Common myeloid progenitor, CD34-positive (primary cell): ENCODE measurements around the gene ZNRF4.

Source experiments
- CTCF ChIA-PET: fragments of 350-600 bp; sonication (Branson Sonifier 250); formaldehyde crosslinking; loops from one replicate; lab custom pipeline; 2021; ENCODE audit warnings: antibody characterized with exemption; lab: Charles Lee
- POLR2A ChIA-PET: fragments of 350-600 bp; sonication (Branson Sonifier 250); formaldehyde crosslinking; loops from one replicate; lab custom pipeline; 2021; ENCODE audit warnings: antibody characterized with exemption; lab: Charles Lee
- DNase-seq, 3 donors: peaks; one replicate each; pipeline versions ENCODE4 v3.0.0 to v3.0.0-alpha.2; 2013
- H3K27ac ChIP-seq, 2 experiments: 1 replicate in 1 of 2; 2 replicates in 1 of 2; pipeline ENCODE4 v1.7.0; 2013; ENCODE audit warnings: inconsistent platforms in 2 of 2, low read length in 2 of 2, mild to moderate bottlenecking in 2 of 2, low read depth in 1 of 2, moderate library complexity in 1 of 2; ENCODE audit not compliant: severe bottlenecking in 2 of 2, insufficient read depth in 1 of 2, poor library complexity in 1 of 2
- H3K27me3 ChIP-seq, 5 experiments: replicated peaks in 2 of 5; 1 replicate in 3 of 5; 2 replicates in 2 of 5; pipeline versions ENCODE4 v1.6.1 to v1.7.0; 2013; ENCODE audit warnings: low read length in 4 of 5, mild to moderate bottlenecking in 2 of 5, moderate library complexity in 2 of 5, inconsistent platforms in 1 of 5; ENCODE audit not compliant: insufficient read depth in 5 of 5, control insufficient read depth in 4 of 5
- H3K36me3 ChIP-seq, 4 experiments: 1 replicate in 2 of 4; 2 replicates in 2 of 4; pipeline versions ENCODE4 v1.6.1 to v1.7.0; 2013; ENCODE audit warnings: low read length in 3 of 4, control low read depth in 1 of 4, mild to moderate bottlenecking in 1 of 4; ENCODE audit not compliant: control insufficient read depth in 4 of 4, insufficient read depth in 4 of 4
- H3K4me1 ChIP-seq, 4 experiments: 1 replicate in 3 of 4; 2 replicates in 1 of 4; pipeline versions ENCODE4 v1.6.1 to v1.7.1; 2013; ENCODE audit warnings: low read length in 3 of 4, mild to moderate bottlenecking in 3 of 4, control low read depth in 1 of 4, inconsistent platforms in 1 of 4, moderate library complexity in 1 of 4; ENCODE audit not compliant: control insufficient read depth in 4 of 4, insufficient read depth in 4 of 4; ENCODE audit errors: control extremely low read depth in 1 of 4
- H3K4me3 ChIP-seq, 7 experiments: 1 replicate in 4 of 7; 2 replicates in 3 of 7; pipeline versions ENCODE4 v1.5.1 to v1.7.0; 2013; ENCODE audit warnings: mild to moderate bottlenecking in 7 of 7, low read length in 6 of 7, moderate library complexity in 6 of 7, inconsistent platforms in 2 of 7, low read depth in 2 of 7, control low read depth in 1 of 7; ENCODE audit not compliant: insufficient read depth in 4 of 7, control insufficient read depth in 1 of 7; ENCODE audit errors: extremely low read depth in 1 of 7
- H3K9me3 ChIP-seq, 5 experiments: 1 replicate in 4 of 5; 2 replicates in 1 of 5; pipeline versions ENCODE4 v1.6.1 to v1.7.1; 2013; ENCODE audit warnings: low read length in 4 of 5, mild to moderate bottlenecking in 2 of 5, inconsistent platforms in 1 of 5, low read depth in 1 of 5, moderate library complexity in 1 of 5; ENCODE audit not compliant: control insufficient read depth in 4 of 5, insufficient read depth in 2 of 5; ENCODE audit errors: control extremely low read depth in 1 of 5
- WGBS: methylation state at CpG from one replicate; pipeline ENCODE4 v1.1.5; 2013; ENCODE audit not compliant: insufficient coverage; 5-methylcytosine and 5-hydroxymethylcytosine counted together

The ZNRF4 gene

DNA sequence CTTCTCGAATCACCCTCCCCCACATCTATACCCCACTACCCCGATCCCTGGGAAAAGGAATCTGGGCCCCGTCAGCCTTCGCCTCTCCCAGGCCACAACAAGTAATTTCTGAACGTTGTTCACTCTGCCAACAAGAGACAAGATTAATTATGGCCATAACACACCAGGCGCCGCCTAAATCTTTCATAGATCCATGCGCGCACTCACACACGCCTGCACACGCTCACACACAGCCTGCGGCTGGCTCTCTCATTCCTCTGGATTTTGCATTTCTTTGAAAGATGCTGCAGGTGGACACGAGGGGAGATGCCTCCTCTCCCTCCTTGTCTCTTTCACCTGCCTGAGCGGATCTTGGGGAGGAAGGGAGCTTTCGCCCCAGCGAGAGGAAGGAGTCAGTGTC, 17.1 kb downstream of the ZNRF4 start:
- ChIA-PET POLR2A (no interaction called here), CTCF (no interaction called here)
- 87% methylated on average over 10 of the region's 16 CpGs for WGBS
- Histone ChIP-seq H3K27ac (no peak overlapping the region), H3K9me3 (no peaks in the 10 kb centered on the region), H3K36me3 (no peaks in the 10 kb centered on the region), H3K27me3 (peaks cover 0 to 4% (median 2%) of the 10 kb centered on the region in 5 experiments), H3K4me1 (no peaks in the 10 kb centered on the region), H3K4me3 (no peak overlapping the region)
- no peak for DNase-seq

DNA sequence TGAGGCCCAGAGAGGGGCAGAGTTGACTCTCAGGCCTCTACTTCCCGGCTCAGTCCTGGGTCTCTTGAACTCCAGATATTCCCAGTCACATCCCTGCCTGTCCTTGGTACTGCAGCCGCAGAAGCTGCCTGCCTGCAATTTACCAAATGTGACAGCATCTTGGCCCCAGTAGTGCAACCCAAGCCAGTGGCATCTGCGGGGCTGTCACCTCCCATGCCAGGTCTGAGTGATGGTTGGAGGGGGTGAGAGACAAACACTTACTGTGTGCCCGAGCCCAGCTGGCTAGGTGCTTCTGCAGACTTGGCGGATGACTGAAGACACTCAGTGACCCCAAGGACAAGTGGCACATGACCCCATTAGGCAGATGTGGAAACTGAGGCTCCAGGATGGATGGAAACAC, 18.4 kb downstream of the ZNRF4 start:
- Histone ChIP-seq H3K36me3 (no peaks in the 10 kb centered on the region), H3K4me3 (no peak overlapping the region), H3K27ac (no peak overlapping the region), H3K4me1 (no peaks in the 10 kb centered on the region), H3K27me3 (peaks cover 1 to 16% (median 2%) of the 10 kb centered on the region in 5 experiments), H3K9me3 (no peaks in the 10 kb centered on the region)
- ChIA-PET POLR2A (no interaction called here), CTCF (no interaction called here)
- DNase-seq, result no peak
- WGBS, result 97% methylated on average over 3 of the region's 5 CpGs

DNA sequence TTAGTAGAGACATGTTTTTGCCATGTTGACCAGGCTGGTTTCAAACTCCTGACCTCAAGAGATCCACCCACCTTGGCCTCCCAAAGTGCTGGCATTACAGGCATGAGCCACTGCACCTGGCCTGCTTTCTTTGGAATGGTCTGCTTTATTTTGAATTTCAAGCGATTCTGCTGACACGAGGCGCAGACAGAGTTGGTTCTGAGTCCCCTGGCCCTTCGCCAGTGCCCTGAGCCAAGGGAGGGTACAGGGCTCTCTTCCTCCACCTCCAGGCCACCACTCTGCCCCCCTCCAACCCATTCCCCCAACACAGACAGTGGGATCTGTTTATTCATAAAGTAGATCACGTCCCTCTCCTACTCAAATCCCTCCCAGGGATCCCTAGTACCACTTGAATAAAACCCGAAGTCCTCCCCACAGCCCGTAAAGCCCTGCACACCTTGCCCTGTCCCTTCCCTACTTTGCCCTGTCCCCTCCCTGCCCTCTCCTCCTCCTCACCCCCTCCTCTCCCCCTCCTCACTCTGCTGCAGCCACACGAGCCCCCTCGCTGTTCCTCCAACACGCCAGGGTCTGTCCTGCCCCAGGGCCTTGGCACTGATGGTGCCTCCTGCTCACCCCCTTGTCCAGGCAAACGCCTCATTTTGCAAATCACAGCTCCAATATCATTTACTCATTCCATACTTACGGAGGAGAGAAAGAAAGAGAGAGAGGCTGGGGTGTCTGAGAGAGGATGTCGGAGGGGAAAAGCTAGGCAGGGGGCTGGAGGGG, 22.4 kb downstream of the ZNRF4 start:
- POLR2A ChIA-PET, result interaction anchor here (0.5 kb wide), 1 partner anchor 1134 kb away, joined by 3 read pairs; no protein-coding TSS in a partner anchor
- peaks cover 4 to 34% (median 7%) of the 10 kb centered on the region in 5 experiments for H3K27me3 ChIP-seq
- H3K27ac ChIP-seq, result no peak overlapping the region
- no peaks in the 10 kb centered on the region for H3K36me3 ChIP-seq
- WGBS, result 61% methylated on average over 10 of the region's 13 CpGs
- no peak overlapping the region for H3K4me3 ChIP-seq
- H3K4me1 ChIP-seq, result no peaks in the 10 kb centered on the region
- CTCF ChIA-PET, result no interaction called here
- DNase-seq, result no peak
- H3K9me3 ChIP-seq, result peaks cover 0 to 11% (median 8%) of the 10 kb centered on the region in 5 experiments

DNA sequence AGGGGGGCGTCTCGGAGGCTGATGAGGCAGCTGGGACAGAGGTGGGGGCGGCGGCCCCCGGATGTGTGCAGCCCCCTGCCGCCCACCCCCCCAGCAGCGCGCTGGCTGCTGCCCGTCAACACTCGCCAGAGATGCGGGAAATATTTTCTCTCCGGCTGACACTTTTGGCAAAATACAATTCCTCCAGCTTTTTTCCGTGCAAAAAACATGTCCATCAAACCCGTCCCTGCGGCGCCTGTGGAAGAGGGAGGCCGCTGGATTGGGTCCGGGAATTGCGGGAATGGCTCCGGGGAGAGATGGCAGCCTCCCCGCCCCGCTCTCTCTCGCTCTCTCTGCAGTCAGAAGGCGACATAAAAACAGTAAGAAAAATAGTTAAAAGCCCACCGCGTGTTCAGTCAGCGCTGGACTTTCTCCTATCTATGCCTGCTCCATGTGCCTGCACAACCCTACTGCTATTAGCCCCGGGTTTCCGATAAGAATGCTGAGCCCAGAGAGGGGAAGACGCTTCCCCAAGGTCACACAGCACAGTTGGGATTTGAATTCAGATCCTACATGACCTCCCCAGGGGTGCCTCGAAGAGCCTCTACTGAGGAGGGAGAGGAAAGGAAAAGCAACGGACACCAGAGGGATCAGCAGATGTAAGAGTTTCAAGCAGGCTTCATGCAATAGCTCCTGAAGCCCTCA, 23.2 kb downstream of the ZNRF4 start:
- ChIA-PET CTCF (no interaction called here), POLR2A (no interaction called here)
- no peak for DNase-seq
- peaks cover 0 to 14% (median 8%) of the 10 kb centered on the region in 5 experiments for H3K9me3 ChIP-seq
- no peaks in the 10 kb centered on the region for H3K36me3 ChIP-seq
- peaks cover 4 to 34% (median 8%) of the 10 kb centered on the region in 5 experiments for H3K27me3 ChIP-seq
- 42% methylated on average over 28 of the region's 32 CpGs for WGBS
- no peaks in the 10 kb centered on the region for H3K4me1 ChIP-seq
- no peak overlapping the region for H3K27ac ChIP-seq
- H3K4me3 ChIP-seq, result no peak overlapping the region

GRCh38 chr19:5478925-5479588, 23.8 kb downstream of the ZNRF4 start:
- no peak overlapping the region for H3K4me3 ChIP-seq
- CTCF ChIA-PET, result no interaction called here
- DNase-seq, result no peak
- peaks cover 4 to 36% (median 8%) of the 10 kb centered on the region in 5 experiments for H3K27me3 ChIP-seq
- POLR2A ChIA-PET, result no interaction called here
- no peaks in the 10 kb centered on the region for H3K4me1 ChIP-seq
- 95% methylated on average over 5 of the region's 8 CpGs for WGBS
- no peaks in the 10 kb centered on the region for H3K36me3 ChIP-seq
- peaks cover 0 to 14% (median 8%) of the 10 kb centered on the region in 5 experiments for H3K9me3 ChIP-seq
- H3K27ac ChIP-seq, result no peak overlapping the region

- Histone ChIP-seq H3K4me3 (no peak overlapping the region), H3K9me3 (peaks cover 0 to 14% (median 8%) of the 10 kb centered on the region in 5 experiments), H3K27me3 (peaks cover 4 to 41% (median 15%) of the 10 kb centered on the region in 5 experiments), H3K27ac (no peak overlapping the region), H3K36me3 (no peaks in the 10 kb centered on the region), H3K4me1 (no peaks in the 10 kb centered on the region)
- ChIA-PET CTCF (no interaction called here), POLR2A (no interaction called here)
- 51% methylated on average over 14 of the region's 14 CpGs for WGBS
- no peak for DNase-seq
Observed at GRCh38 chr19:5479958-5480357, 24.7 kb downstream of the ZNRF4 start.
